PC-3 (cell line): ENCODE data around the gene MIDN.

Experiments
- EZH2 ChIP-seq: fragments of 300-600 bp; sonication (generic); IDR thresholded peaks from one replicate; pipeline ENCODE4 v1.6.1; 2017; ENCODE audit warnings: antibody characterized with exemption, mild to moderate bottlenecking, low read length; ENCODE audit not compliant: unreplicated experiment
- TF ChIP-seq, protein P1 (sequence below): fragments of 300-600 bp; sonication (generic); conservative IDR thresholded peaks from 2 replicates; pipeline ENCODE4 v1.5.1; 2017; ENCODE audit warnings: antibody characterized with exemption, low read depth, mild to moderate bottlenecking, low read length

DNA sequence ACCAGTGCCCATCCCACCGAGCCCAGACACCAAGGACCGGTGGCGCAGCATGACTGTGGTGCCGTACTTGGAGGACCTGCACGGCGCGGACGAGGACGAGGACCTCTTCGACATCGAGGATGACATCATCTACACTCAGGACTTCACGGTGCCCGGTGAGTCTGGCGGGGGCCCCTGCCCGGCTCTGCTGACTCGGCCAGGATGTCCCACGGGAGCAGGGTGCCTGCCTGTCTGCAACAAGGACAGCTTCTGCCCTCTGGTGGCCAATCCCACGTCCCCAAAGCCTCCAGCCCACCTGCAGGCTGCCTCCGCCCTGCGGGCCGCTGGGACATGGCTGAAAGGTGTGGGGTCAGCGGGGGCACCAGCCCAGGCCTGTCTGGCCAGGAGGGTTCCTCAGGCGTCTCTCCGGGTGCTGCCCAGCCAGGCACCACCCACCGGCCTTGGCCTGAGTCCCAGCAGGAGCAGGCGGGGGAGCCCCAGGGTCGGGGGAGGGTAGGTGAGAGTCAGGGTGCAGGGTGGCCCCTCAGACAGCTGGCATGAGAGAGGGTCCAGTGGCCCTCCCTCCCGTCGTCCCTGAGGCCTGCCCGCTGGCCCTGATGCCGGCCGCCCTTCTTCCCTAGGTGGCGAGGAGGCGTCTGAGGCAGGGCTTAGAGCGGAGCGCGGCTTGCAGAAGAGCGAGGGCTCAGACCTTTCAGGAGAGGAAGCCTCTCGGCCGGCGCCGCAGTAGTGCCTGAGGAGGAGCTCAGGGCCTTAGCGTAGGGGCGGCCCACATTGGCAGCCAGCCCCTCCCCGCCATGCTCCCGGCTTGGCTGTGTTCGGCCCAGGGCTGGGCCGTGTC, 25.1 kb upstream of the MIDN start:
- no peak for TF ChIP-seq EZH2
- TF ChIP-seq, protein P1, sequence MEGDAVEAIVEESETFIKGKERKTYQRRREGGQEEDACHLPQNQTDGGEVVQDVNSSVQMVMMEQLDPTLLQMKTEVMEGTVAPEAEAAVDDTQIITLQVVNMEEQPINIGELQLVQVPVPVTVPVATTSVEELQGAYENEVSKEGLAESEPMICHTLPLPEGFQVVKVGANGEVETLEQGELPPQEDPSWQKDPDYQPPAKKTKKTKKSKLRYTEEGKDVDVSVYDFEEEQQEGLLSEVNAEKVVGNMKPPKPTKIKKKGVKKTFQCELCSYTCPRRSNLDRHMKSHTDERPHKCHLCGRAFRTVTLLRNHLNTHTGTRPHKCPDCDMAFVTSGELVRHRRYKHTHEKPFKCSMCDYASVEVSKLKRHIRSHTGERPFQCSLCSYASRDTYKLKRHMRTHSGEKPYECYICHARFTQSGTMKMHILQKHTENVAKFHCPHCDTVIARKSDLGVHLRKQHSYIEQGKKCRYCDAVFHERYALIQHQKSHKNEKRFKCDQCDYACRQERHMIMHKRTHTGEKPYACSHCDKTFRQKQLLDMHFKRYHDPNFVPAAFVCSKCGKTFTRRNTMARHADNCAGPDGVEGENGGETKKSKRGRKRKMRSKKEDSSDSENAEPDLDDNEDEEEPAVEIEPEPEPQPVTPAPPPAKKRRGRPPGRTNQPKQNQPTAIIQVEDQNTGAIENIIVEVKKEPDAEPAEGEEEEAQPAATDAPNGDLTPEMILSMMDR, result peak; percentile 69
